Activated CD8-positive, alpha-beta memory T cell treated with anti-CD3 and anti-CD28 coated beads, Interleukin-2, amount 50 U/mL, for 1 hour (primary cell): ENCODE results near the gene BAIAP3.
"Not testable (repeated sequence)": the region's sequence is repeated elsewhere in the genome, so short reads cannot be mapped to it uniquely, and the experiment has no call there.

Source experiments
- DNase-seq: peaks from one replicate; pipeline ENCODE4 v3.0.0-alpha.2; 2020; ENCODE audit errors: extremely low read depth

The BAIAP3 gene

GRCh38 chr16:1318268-1318545 lies 15.2 kb upstream of the BAIAP3 start:
- DNase-seq, result no peak

GRCh38 chr16:1319041-1319440 lies 14.4 kb upstream of the BAIAP3 start:
- DNase-seq, result no peak

GRCh38 chr16:1320097-1320496 lies 13.3 kb upstream of the BAIAP3 start:
- DNase-seq, result no peak

GRCh38 chr16:1320658-1321240 lies 12.7 kb upstream of the BAIAP3 start:
- no peak for DNase-seq

- DNase-seq, result no peak
Measured at GRCh38 chr16:1322407-1322806, 11.0 kb upstream of the BAIAP3 start.

- no peak for DNase-seq
Measured at GRCh38 chr16:1323296-1324239, 9.9 kb upstream of the BAIAP3 start.

- DNase-seq, result no peak
Measured at GRCh38 chr16:1324286-1324826, 9.1 kb upstream of the BAIAP3 start.

GRCh38 chr16:1325261-1325660 lies 8.2 kb upstream of the BAIAP3 start:
- no peak for DNase-seq

- DNase-seq, result no peak
Measured at GRCh38 chr16:1325673-1326371, 7.6 kb upstream of the BAIAP3 start.

- no peak for DNase-seq
Measured at GRCh38 chr16:1326391-1326790, 7.1 kb upstream of the BAIAP3 start.

GRCh38 chr16:1326946-1327618 lies 6.4 kb upstream of the BAIAP3 start:
- no peak for DNase-seq

GRCh38 chr16:1327619-1327947 lies 5.9 kb upstream of the BAIAP3 start:
- DNase-seq, result no peak

- not testable (repeated sequence) for DNase-seq
Measured at GRCh38 chr16:1328136-1328535, 5.3 kb upstream of the BAIAP3 start.

- not testable (repeated sequence) for DNase-seq
Measured at GRCh38 chr16:1328961-1329360, 4.5 kb upstream of the BAIAP3 start.

- DNase-seq, result no peak
Measured at GRCh38 chr16:1330260-1330914, 3.1 kb upstream of the BAIAP3 start.

- DNase-seq, result no peak
Measured at GRCh38 chr16:1330931-1331711, 2.3 kb upstream of the BAIAP3 start.

GRCh38 chr16:1331712-1332617 lies 1.5 kb upstream of the BAIAP3 start:
- no peak for DNase-seq

- DNase-seq, result no peak
Measured at GRCh38 chr16:1332618-1333148, 762 bp upstream of the BAIAP3 start.
